CD1c-positive myeloid dendritic cell (primary cell): ENCODE data around the gene MYPN.

Experiments used
- DNase-seq: peaks from one replicate; pipeline ENCODE4 v3.0.0-alpha.2; 2016; ENCODE audit errors: extremely low spot score

MYPN gene

GRCh38 chr10:68095153-68095552, 14.1 kb upstream of the MYPN start:
- no peak for DNase-seq

GRCh38 chr10:68096913-68097516, 12.3 kb upstream of the MYPN start:
- no peak for DNase-seq

- DNase-seq, result no peak
Observed at GRCh38 chr10:68099736-68100135, 9.6 kb upstream of the MYPN start.

- no peak for DNase-seq
Observed at GRCh38 chr10:68101066-68101465, 8.2 kb upstream of the MYPN start.

- no peak for DNase-seq
Observed at GRCh38 chr10:68103261-68103878, 5.9 kb upstream of the MYPN start.

- no peak for DNase-seq
Observed at GRCh38 chr10:68103901-68104300, 5.4 kb upstream of the MYPN start.

- DNase-seq, result no peak
Observed at GRCh38 chr10:68105820-68106219, 3.5 kb upstream of the MYPN start.

- DNase-seq, result no peak
Observed at GRCh38 chr10:68106656-68107055, 2.6 kb upstream of the MYPN start.

GRCh38 chr10:68107651-68108050, 1.6 kb upstream of the MYPN start:
- DNase-seq, result no peak

GRCh38 chr10:68108051-68108450, 1.2 kb upstream of the MYPN start:
- no peak for DNase-seq

GRCh38 chr10:68108653-68109052, 635 bp upstream of the MYPN start:
- no peak for DNase-seq

- DNase-seq, result no peak
Observed at GRCh38 chr10:68110027-68110426, 739 bp downstream of the MYPN start.

- DNase-seq, result no peak
Observed at GRCh38 chr10:68111584-68111983, 2.3 kb downstream of the MYPN start.

- no peak for DNase-seq
Observed at GRCh38 chr10:68112837-68113236, 3.5 kb downstream of the MYPN start.

GRCh38 chr10:68118657-68119056, 9.4 kb downstream of the MYPN start:
- no peak for DNase-seq

GRCh38 chr10:68121020-68121743, 11.9 kb downstream of the MYPN start:
- DNase-seq, result no peak

- DNase-seq, result no peak
Observed at GRCh38 chr10:68121852-68122251, 12.6 kb downstream of the MYPN start.

- DNase-seq, result no peak
Observed at GRCh38 chr10:68124718-68125117, 15.4 kb downstream of the MYPN start.

GRCh38 chr10:68125772-68126171, 16.5 kb downstream of the MYPN start:
- no peak for DNase-seq

GRCh38 chr10:68128015-68128414, 18.7 kb downstream of the MYPN start:
- DNase-seq, result no peak

- no peak for DNase-seq
Observed at GRCh38 chr10:68132391-68132790, 23.1 kb downstream of the MYPN start.

- DNase-seq, result no peak
Observed at GRCh38 chr10:68133523-68133922, 24.2 kb downstream of the MYPN start.

- no peak for DNase-seq
Observed at GRCh38 chr10:68135362-68135761, 26.1 kb downstream of the MYPN start.
